ENCODE measurements around the gene SOAT1.
"Not testable (repeated sequence)": the region's sequence is repeated elsewhere in the genome, so short reads cannot be mapped to it uniquely, and the experiment has no call there.

SOAT1 gene

GRCh38 chr1:179264507-179264906 lies 29.1 kb upstream of the SOAT1 start:
- Histone ChIP-seq H2BK120ac (ENCODE audit: low read depth, low read length) (no peak overlapping the region), H3K14ac (ENCODE audit: low read length in 2 of 2) (no peak overlapping the region), H3K4ac (ENCODE audit: low read depth in 1 of 2, low read length in 2 of 2) (no peak overlapping the region), H2AK5ac (ENCODE audit: low read length, severe bottlenecking) (no peak overlapping the region), H2BK15ac (ENCODE audit: low read depth, poor library complexity, severe bottlenecking) (no peak overlapping the region), H2BK5ac (ENCODE audit: low read depth, low read length, poor library complexity, severe bottlenecking) (no peak overlapping the region), H3K9me3 (ENCODE audit: control insufficient read depth, low read length) (no peaks in the 10 kb centered on the region), H2BK12ac (ENCODE audit: low read length in 2 of 2) (no peak overlapping the region), H4K8ac (ENCODE audit: low read length) (no peak overlapping the region), H3K9ac (ENCODE audit: low read length) (no peak overlapping the region), H3K4me1 (ENCODE audit: control insufficient read depth, insufficient read depth, low read depth, low read length) (no peaks in the 10 kb centered on the region), H3K27me3 (ENCODE audit: control insufficient read depth in 1 of 2, insufficient read depth in 1 of 2, low read length in 2 of 2) (no peaks in the 10 kb centered on the region), H3K4me2 (ENCODE audit: low read length, poor library complexity, severe bottlenecking) (no peak overlapping the region), H3K27ac (ENCODE audit: low read length, poor library complexity, severe bottlenecking) (no peak overlapping the region), H3K4me3 (ENCODE audit: insufficient read depth in 1 of 2, low read depth in 1 of 2, low read length in 2 of 2) (no peak overlapping the region), H4K91ac (ENCODE audit: low read length) (no peak overlapping the region), H3K23ac (ENCODE audit: low read length in 2 of 2) (no peak overlapping the region), H3K36me3 (ENCODE audit: control insufficient read depth in 1 of 2, insufficient read depth in 2 of 2, low read depth in 1 of 2, low read length in 2 of 2) (no peaks in the 10 kb centered on the region), H3K18ac (ENCODE audit: low read depth in 1 of 2, low read length in 2 of 2) (no peak overlapping the region), H2AFZ (ENCODE audit: low read depth, low read length) (no peak overlapping the region), H3K79me1 (replicated peaks; ENCODE audit: low read length, poor library complexity, severe bottlenecking) (no peaks in the 10 kb centered on the region)
- 96% methylated on average over 2 of the region's 3 CpGs for WGBS
- DNase-seq: no peak

GRCh38 chr1:179269071-179269470 lies 24.5 kb upstream of the SOAT1 start:
- no peak overlapping the region for H3K27ac ChIP-seq (ENCODE audit: low read length, poor library complexity, severe bottlenecking)
- H3K18ac ChIP-seq (ENCODE audit: low read depth in 1 of 2, low read length in 2 of 2): no peak overlapping the region
- no peaks in the 10 kb centered on the region for H3K36me3 ChIP-seq (ENCODE audit: control insufficient read depth in 1 of 2, insufficient read depth in 2 of 2, low read depth in 1 of 2, low read length in 2 of 2)
- no peaks in the 10 kb centered on the region for H3K4me1 ChIP-seq (ENCODE audit: control insufficient read depth, insufficient read depth, low read depth, low read length)
- no peak overlapping the region for H3K9ac ChIP-seq (ENCODE audit: low read length)
- H3K4ac ChIP-seq (ENCODE audit: low read depth in 1 of 2, low read length in 2 of 2): no peak overlapping the region
- H3K27me3 ChIP-seq (ENCODE audit: control insufficient read depth in 1 of 2, insufficient read depth in 1 of 2, low read length in 2 of 2): no peaks in the 10 kb centered on the region
- H2BK12ac ChIP-seq (ENCODE audit: low read length in 2 of 2): no peak overlapping the region
- H4K8ac ChIP-seq (ENCODE audit: low read length): no peak overlapping the region
- no peak overlapping the region for H2AK5ac ChIP-seq (ENCODE audit: low read length, severe bottlenecking)
- no peak overlapping the region for H2BK15ac ChIP-seq (ENCODE audit: low read depth, poor library complexity, severe bottlenecking)
- no peak overlapping the region for H3K23ac ChIP-seq (ENCODE audit: low read length in 2 of 2)
- no peaks in the 10 kb centered on the region for H3K79me1 ChIP-seq (replicated peaks; ENCODE audit: low read length, poor library complexity, severe bottlenecking)
- H3K4me3 ChIP-seq (ENCODE audit: insufficient read depth in 1 of 2, low read depth in 1 of 2, low read length in 2 of 2): no peak overlapping the region
- no peak overlapping the region for H2BK5ac ChIP-seq (ENCODE audit: low read depth, low read length, poor library complexity, severe bottlenecking)
- no peak for DNase-seq
- no peak overlapping the region for H3K4me2 ChIP-seq (ENCODE audit: low read length, poor library complexity, severe bottlenecking)
- H4K91ac ChIP-seq (ENCODE audit: low read length): no peak overlapping the region
- H2AFZ ChIP-seq (ENCODE audit: low read depth, low read length): no peak overlapping the region
- no peak overlapping the region for H3K14ac ChIP-seq (ENCODE audit: low read length in 2 of 2)
- no peaks in the 10 kb centered on the region for H3K9me3 ChIP-seq (ENCODE audit: control insufficient read depth, low read length)
- H2BK120ac ChIP-seq (ENCODE audit: low read depth, low read length): no peak overlapping the region

GRCh38 chr1:179274424-179274823 lies 19.2 kb upstream of the SOAT1 start:
- H3K23ac ChIP-seq (ENCODE audit: low read length in 2 of 2); H2AFZ ChIP-seq (ENCODE audit: low read depth, low read length); H3K14ac ChIP-seq (ENCODE audit: low read length in 2 of 2); H3K18ac ChIP-seq (ENCODE audit: low read depth in 1 of 2, low read length in 2 of 2); H3K36me3 ChIP-seq (ENCODE audit: control insufficient read depth in 1 of 2, insufficient read depth in 2 of 2, low read depth in 1 of 2, low read length in 2 of 2); DNase-seq; H3K4ac ChIP-seq (ENCODE audit: low read depth in 1 of 2, low read length in 2 of 2); H3K27me3 ChIP-seq (ENCODE audit: control insufficient read depth in 1 of 2, insufficient read depth in 1 of 2, low read length in 2 of 2); H2BK120ac ChIP-seq (ENCODE audit: low read depth, low read length); H4K8ac ChIP-seq (ENCODE audit: low read length); H3K4me2 ChIP-seq (ENCODE audit: low read length, poor library complexity, severe bottlenecking); H4K91ac ChIP-seq (ENCODE audit: low read length); H3K9ac ChIP-seq (ENCODE audit: low read length); H2AK5ac ChIP-seq (ENCODE audit: low read length, severe bottlenecking); H2BK5ac ChIP-seq (ENCODE audit: low read depth, low read length, poor library complexity, severe bottlenecking); H2BK15ac ChIP-seq (ENCODE audit: low read depth, poor library complexity, severe bottlenecking); H3K27ac ChIP-seq (ENCODE audit: low read length, poor library complexity, severe bottlenecking); H3K79me1 ChIP-seq (replicated peaks; ENCODE audit: low read length, poor library complexity, severe bottlenecking); H3K4me1 ChIP-seq (ENCODE audit: control insufficient read depth, insufficient read depth, low read depth, low read length); H3K4me3 ChIP-seq (ENCODE audit: insufficient read depth in 1 of 2, low read depth in 1 of 2, low read length in 2 of 2); H3K9me3 ChIP-seq (ENCODE audit: control insufficient read depth, low read length); H2BK12ac ChIP-seq (ENCODE audit: low read length in 2 of 2): not testable (repeated sequence)
- 98% methylated on average over 3 of the region's 5 CpGs for WGBS

GRCh38 chr1:179278920-179279319 lies 14.7 kb upstream of the SOAT1 start:
- no peak overlapping the region for H3K18ac ChIP-seq (ENCODE audit: low read depth in 1 of 2, low read length in 2 of 2)
- no peak overlapping the region for H2BK12ac ChIP-seq (ENCODE audit: low read length in 2 of 2)
- no peak overlapping the region for H2AFZ ChIP-seq (ENCODE audit: low read depth, low read length)
- no peak overlapping the region for H3K9ac ChIP-seq (ENCODE audit: low read length)
- no peak overlapping the region for H2BK15ac ChIP-seq (ENCODE audit: low read depth, poor library complexity, severe bottlenecking)
- H4K8ac ChIP-seq (ENCODE audit: low read length): no peak overlapping the region
- 98% methylated on average over 5 of the region's 5 CpGs for WGBS
- H2BK120ac ChIP-seq (ENCODE audit: low read depth, low read length): no peak overlapping the region
- no peak for DNase-seq
- no peaks in the 10 kb centered on the region for H3K4me1 ChIP-seq (ENCODE audit: control insufficient read depth, insufficient read depth, low read depth, low read length)
- H3K14ac ChIP-seq (ENCODE audit: low read length in 2 of 2): no peak overlapping the region
- H3K23ac ChIP-seq (ENCODE audit: low read length in 2 of 2): no peak overlapping the region
- H2AK5ac ChIP-seq (ENCODE audit: low read length, severe bottlenecking): no peak overlapping the region
- no peaks in the 10 kb centered on the region for H3K79me1 ChIP-seq (replicated peaks; ENCODE audit: low read length, poor library complexity, severe bottlenecking)
- H2BK5ac ChIP-seq (ENCODE audit: low read depth, low read length, poor library complexity, severe bottlenecking): no peak overlapping the region
- H3K4me2 ChIP-seq (ENCODE audit: low read length, poor library complexity, severe bottlenecking): no peak overlapping the region
- H3K27me3 ChIP-seq (ENCODE audit: control insufficient read depth in 1 of 2, insufficient read depth in 1 of 2, low read length in 2 of 2): no peaks in the 10 kb centered on the region
- no peaks in the 10 kb centered on the region for H3K36me3 ChIP-seq (ENCODE audit: control insufficient read depth in 1 of 2, insufficient read depth in 2 of 2, low read depth in 1 of 2, low read length in 2 of 2)
- no peak overlapping the region for H3K4ac ChIP-seq (ENCODE audit: low read depth in 1 of 2, low read length in 2 of 2)
- no peak overlapping the region for H4K91ac ChIP-seq (ENCODE audit: low read length)
- H3K4me3 ChIP-seq (ENCODE audit: insufficient read depth in 1 of 2, low read depth in 1 of 2, low read length in 2 of 2): no peak overlapping the region
- H3K27ac ChIP-seq (ENCODE audit: low read length, poor library complexity, severe bottlenecking): no peak overlapping the region
- peaks cover 9% of the 10 kb centered on the region for H3K9me3 ChIP-seq (ENCODE audit: control insufficient read depth, low read length)

Data from mesenchymal stem cell (in vitro differentiated cells and primary cell).